ENCODE results near the gene BCL7B.

BCL7B gene

DNA sequence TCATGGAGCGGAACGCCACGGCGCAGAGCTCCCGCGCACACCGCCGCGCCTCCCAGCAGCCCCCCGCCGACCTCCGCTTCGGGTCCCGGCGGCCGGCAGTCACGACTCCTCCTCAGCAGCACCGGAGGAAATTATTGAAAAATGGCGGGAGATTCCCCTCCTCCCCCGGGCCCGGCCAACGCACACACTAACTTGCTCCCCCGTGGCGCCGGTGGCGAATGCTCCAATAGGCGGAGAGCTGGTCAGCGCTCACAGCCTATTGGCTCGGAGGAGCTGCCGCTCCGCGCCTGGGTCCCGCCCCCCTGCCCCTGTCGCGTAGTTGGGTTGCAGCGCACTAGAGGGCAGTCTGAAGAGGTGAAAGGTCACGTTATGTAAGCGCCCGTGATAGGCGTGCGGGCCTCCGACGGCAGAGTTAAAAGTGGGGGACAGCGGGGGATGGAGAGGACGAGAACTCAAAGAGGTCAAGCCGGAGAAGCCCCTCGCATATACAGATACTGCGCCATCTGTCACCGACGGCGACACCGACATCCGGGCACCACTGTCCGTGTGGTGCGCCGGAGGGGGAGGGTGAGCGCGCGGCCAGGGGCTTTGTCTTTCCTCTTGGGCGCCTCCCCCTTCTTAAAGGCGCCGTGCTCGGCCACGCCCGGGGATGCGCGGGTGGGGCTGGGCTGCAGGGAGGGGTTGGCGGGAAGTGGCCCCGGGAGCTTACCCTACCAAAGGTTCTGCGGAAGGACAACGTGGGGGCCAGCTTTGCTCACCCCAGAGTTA, 35.2 kb downstream of the BCL7B start, which contains the start of gene BAZ1B (continued):
- TF ChIP-seq ZNF670 (tag by site-specific recombination; IDR thresholded peaks at IDR 0.05; ENCODE audit: low read depth) (no peak), ZNF529 (tag by site-specific recombination; IDR thresholded peaks at IDR 0.05; ENCODE audit: insufficient replicate concordance) (no peak), BCL11A (tag by site-specific recombination; IDR thresholded peaks at IDR 0.05; ENCODE audit: low read depth) (peak; percentile 100), ZBTB6 (tag by site-specific recombination; IDR thresholded peaks at IDR 0.05) (0 out of 2 replicates have a peak, but pooled peaks have one; percentile 33), ZNF341 (tag by site-specific recombination; IDR thresholded peaks at IDR 0.05; ENCODE audit: low read depth) (peak; percentile 77), ZNF664 (tag by site-specific recombination; IDR thresholded peaks at IDR 0.05) (no peak), ZSCAN30 (tag by site-specific recombination; IDR thresholded peaks at IDR 0.05) (peak; percentile 67; the same call in 1 of the 2 replicates), ZNF292 (tag by site-specific recombination; IDR thresholded peaks at IDR 0.05; ENCODE audit: borderline replicate concordance, low read depth) (no peak), ZNF645 (tag by site-specific recombination; IDR thresholded peaks at IDR 0.05) (no peak), ZNF560 (tag by site-specific recombination; IDR thresholded peaks at IDR 0.05; ENCODE audit: borderline replicate concordance) (no peak), OSR2 (tag by site-specific recombination; IDR thresholded peaks at IDR 0.05) (no peak), ZFHX2 (tag by site-specific recombination; conservative IDR thresholded peaks at IDR 0.05) (peak; percentile 42), ZBTB21 (tag by site-specific recombination; IDR thresholded peaks at IDR 0.05) (no peak), ZNF600 (tag by site-specific recombination; IDR thresholded peaks at IDR 0.05) (0 out of 2 replicates have a peak, but pooled peaks have one; percentile 39), ZNF610 (tag by site-specific recombination; IDR thresholded peaks at IDR 0.05; ENCODE audit: borderline replicate concordance) (peak; percentile 42; the same call in 1 of the 2 replicates), KLF17 (tag by site-specific recombination; IDR thresholded peaks at IDR 0.05) (peak; percentile 79), SCRT2 (tag by site-specific recombination; IDR thresholded peaks at IDR 0.05) (no peak), ZBTB17 (tag by site-specific recombination; IDR thresholded peaks at IDR 0.05) (peak; percentile 65), TRIM28 (IDR thresholded peaks at IDR 0.05; ENCODE audit: borderline replicate concordance, low read length) (no peak), ZNF544 (tag by site-specific recombination; IDR thresholded peaks at IDR 0.05) (no peak), ZNF10 (tag by site-specific recombination; IDR thresholded peaks at IDR 0.05) (0 out of 2 replicates have a peak, but pooled peaks have one; percentile 10), ZNF223 (tag by site-specific recombination; IDR thresholded peaks at IDR 0.05) (no peak), ZBTB11 (tag by site-specific recombination; conservative IDR thresholded peaks at IDR 0.05; ENCODE audit: low read depth) (peak; percentile 53), KLF9 (tag by site-specific recombination; IDR thresholded peaks at IDR 0.05; ENCODE audit: low read depth) (peak; percentile 82), KLF10 (tag by site-specific recombination; IDR thresholded peaks at IDR 0.05) (peak; percentile 41; the same call in 1 of the 2 replicates), HOXC10 (CRISPR knock-in tag; IDR thresholded peaks at IDR 0.05) (no peak), YY1 (tag by site-specific recombination; IDR thresholded peaks at IDR 0.05) (peak; percentile 41; the same call in 1 of the 2 replicates)
- TF ChIP-seq, protein P1, sequence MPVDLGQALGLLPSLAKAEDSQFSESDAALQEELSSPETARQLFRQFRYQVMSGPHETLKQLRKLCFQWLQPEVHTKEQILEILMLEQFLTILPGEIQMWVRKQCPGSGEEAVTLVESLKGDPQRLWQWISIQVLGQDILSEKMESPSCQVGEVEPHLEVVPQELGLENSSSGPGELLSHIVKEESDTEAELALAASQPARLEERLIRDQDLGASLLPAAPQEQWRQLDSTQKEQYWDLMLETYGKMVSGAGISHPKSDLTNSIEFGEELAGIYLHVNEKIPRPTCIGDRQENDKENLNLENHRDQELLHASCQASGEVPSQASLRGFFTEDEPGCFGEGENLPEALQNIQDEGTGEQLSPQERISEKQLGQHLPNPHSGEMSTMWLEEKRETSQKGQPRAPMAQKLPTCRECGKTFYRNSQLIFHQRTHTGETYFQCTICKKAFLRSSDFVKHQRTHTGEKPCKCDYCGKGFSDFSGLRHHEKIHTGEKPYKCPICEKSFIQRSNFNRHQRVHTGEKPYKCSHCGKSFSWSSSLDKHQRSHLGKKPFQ (tag by site-specific recombination; IDR thresholded peaks at IDR 0.05), result no peak
- TF ChIP-seq, protein P2, sequence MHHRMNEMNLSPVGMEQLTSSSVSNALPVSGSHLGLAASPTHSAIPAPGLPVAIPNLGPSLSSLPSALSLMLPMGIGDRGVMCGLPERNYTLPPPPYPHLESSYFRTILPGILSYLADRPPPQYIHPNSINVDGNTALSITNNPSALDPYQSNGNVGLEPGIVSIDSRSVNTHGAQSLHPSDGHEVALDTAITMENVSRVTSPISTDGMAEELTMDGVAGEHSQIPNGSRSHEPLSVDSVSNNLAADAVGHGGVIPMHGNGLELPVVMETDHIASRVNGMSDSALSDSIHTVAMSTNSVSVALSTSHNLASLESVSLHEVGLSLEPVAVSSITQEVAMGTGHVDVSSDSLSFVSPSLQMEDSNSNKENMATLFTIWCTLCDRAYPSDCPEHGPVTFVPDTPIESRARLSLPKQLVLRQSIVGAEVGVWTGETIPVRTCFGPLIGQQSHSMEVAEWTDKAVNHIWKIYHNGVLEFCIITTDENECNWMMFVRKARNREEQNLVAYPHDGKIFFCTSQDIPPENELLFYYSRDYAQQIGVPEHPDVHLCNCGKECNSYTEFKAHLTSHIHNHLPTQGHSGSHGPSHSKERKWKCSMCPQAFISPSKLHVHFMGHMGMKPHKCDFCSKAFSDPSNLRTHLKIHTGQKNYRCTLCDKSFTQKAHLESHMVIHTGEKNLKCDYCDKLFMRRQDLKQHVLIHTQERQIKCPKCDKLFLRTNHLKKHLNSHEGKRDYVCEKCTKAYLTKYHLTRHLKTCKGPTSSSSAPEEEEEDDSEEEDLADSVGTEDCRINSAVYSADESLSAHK (tag by site-specific recombination; IDR thresholded peaks at IDR 0.05), result peak; percentile 52
